GM10248 (cell line): Measurements from ENCODE around the gene DNM3.

Experiments used
- CTCF ChIA-PET: fragments of 300-600 bp; sonication (Branson Sonifier 250); formaldehyde crosslinking; extraction: SDS; loops from one replicate; lab custom pipeline; 2021; ENCODE audit warnings: antibody characterized with exemption; lab: Yijun Ruan, JAX
- POLR2A ChIA-PET: fragments of 350-650 bp; sonication (Branson Sonifier 250); formaldehyde crosslinking; extraction: SDS; loops from one replicate; lab custom pipeline; 2020; ENCODE audit warnings: antibody characterized with exemption; lab: Yijun Ruan, JAX
- DNase-seq: peaks from one replicate; pipeline ENCODE4 v3.0.0; 2012; ENCODE audit errors: extremely low spot score
- TF ChIP-seq, protein P1 (sequence below): IDR thresholded peaks from 2 replicates; pipeline ENCODE4 v1.5.1; 2012; ENCODE audit warnings: mild to moderate bottlenecking, low read depth; ENCODE audit errors: extremely low read depth, missing control alignments, control extremely low read depth

Gene DNM3

DNA sequence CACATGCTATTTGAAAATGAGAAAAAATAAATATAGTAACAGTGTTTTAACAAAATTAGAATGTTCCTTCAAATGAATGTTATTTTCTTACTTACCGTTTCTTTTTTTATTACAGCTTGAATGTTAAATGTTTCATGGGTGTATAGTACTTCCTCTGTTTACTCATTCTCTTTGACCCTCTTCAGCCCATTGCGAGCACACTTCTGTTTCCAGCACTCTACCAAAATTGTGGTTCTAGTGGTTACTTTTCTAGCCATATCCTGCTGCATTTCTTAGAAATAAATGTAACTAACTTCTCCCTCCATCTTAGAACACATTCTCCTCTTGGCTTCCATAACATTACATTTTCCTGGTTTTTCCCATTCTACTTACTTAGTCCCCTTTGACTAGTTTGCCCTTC, 389.2 kb downstream of the DNM3 start:
- POLR2A ChIA-PET = no interaction called here
- TF ChIP-seq, protein P1, sequence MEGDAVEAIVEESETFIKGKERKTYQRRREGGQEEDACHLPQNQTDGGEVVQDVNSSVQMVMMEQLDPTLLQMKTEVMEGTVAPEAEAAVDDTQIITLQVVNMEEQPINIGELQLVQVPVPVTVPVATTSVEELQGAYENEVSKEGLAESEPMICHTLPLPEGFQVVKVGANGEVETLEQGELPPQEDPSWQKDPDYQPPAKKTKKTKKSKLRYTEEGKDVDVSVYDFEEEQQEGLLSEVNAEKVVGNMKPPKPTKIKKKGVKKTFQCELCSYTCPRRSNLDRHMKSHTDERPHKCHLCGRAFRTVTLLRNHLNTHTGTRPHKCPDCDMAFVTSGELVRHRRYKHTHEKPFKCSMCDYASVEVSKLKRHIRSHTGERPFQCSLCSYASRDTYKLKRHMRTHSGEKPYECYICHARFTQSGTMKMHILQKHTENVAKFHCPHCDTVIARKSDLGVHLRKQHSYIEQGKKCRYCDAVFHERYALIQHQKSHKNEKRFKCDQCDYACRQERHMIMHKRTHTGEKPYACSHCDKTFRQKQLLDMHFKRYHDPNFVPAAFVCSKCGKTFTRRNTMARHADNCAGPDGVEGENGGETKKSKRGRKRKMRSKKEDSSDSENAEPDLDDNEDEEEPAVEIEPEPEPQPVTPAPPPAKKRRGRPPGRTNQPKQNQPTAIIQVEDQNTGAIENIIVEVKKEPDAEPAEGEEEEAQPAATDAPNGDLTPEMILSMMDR = no peak
- CTCF ChIA-PET = interaction anchor here (1.3 kb wide), 1 partner anchor 14 kb away, joined by 3 read pairs; no protein-coding TSS in a partner anchor
- DNase-seq = no peak

DNA sequence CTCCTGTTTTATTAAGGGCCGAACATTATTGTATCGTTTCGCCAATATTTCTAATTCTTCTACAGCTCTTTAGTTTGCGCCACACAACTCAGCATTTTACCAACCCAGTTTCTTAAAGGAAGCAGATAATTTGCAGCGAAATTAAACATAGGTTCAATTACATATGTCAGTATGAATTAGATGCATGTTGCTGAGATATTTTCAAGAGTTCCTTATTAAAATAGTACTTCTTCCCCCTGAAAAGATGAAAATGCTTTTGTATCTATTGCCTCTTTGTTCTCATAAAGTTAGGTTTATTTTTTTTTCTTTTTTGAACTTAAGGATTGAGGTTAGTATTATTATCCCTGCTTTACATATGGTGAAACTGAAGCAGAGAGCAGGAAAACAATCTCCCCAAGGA, 395.7 kb downstream of the DNM3 start:
- TF ChIP-seq, protein P1 = no peak
- no peak for DNase-seq
- POLR2A ChIA-PET = no interaction called here
- CTCF ChIA-PET = no interaction called here

DNA sequence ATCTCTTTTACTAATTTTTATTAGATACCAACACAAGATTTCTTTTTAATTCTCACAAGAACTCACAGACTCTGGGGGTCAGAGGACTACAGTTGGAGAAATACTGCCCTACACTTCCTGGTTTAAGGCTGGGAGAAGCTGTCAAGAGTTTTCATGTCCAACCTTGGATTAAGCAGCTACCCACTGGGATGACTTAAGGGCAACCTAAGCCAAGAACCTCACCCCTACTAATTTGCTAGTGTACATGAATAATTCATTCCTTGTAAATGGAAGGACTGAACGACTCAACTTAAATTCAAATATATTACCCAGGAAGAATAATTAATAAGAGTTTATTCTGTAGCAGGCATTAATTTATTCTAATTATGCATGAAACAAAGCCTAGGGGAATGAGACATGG, 396.9 kb downstream of the DNM3 start:
- TF ChIP-seq, protein P1 = no peak
- POLR2A ChIA-PET = no interaction called here
- CTCF ChIA-PET = no interaction called here
- no peak for DNase-seq

DNA sequence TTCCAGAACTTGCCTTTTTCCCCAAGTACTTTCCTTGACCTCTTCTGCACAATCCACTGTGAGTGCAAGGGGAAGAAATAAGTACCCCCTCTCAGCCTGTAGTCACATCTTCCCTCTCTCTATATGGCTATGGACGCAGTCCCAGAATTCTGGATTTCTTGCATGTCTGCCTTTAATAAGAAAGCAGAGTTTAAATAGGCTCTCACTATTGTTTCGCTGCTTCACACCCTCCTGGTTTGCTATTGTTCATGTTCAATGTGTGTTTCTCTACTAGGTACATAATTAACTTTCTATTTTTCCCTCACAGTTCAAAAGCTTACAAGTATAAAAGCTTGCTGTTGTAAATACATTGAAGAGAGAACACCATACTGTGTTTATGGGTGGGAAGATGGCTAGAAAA, 397.7 kb downstream of the DNM3 start:
- ChIA-PET POLR2A (no interaction called here), CTCF (interaction anchor here (1.0 to 1.2 kb wide), 2 partner anchors 11 to 340 kb away, joined by 3 read pairs; no protein-coding TSS in a partner anchor)
- TF ChIP-seq, protein P1 = no peak
- no peak for DNase-seq

DNA sequence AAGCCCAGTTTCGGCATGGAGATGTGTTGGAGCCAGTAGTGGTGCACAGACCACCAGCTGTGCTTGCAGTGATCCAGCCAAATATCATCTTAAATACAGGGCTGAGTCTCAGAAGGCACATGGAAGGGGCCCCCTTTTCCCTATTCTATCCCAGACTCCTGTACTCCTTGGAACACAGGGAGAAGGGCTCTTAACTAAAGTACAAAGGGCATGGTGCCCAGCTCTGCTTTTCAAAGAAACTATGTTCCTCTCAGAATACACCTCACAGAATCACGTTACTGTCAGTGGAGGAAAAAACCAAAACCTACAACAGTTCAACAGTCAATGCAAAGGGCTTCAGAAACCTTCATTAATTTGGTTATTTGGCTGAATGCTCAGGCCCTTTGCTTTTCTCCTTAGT, 398.6 kb downstream of the DNM3 start:
- no peak for DNase-seq
- ChIA-PET POLR2A (no interaction called here), CTCF (interaction anchor here (0.7 to 1.2 kb wide), 3 partner anchors 10 to 339 kb away, joined by 3 read pairs; no protein-coding TSS in a partner anchor)
- TF ChIP-seq, protein P1 = no peak

DNA sequence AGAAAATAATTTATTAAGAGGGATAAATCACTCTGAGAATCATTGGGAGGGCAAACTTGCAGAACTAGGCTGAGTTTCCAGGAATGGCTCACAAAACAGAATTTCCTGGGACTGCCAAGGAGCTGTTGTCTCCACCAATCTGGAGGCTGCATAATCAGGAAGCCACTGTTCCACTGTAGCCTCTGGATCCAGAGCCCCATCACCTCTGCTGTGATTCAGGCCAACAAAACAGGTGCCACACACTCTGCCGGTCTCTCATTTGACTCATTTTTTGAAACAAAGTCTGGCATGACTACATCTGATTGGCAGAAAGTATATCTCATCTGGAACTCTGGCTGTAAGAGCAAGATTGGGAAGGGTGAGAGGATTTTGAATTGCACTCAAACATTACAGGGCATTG, 400.2 kb downstream of the DNM3 start:
- no peak for DNase-seq

More for the DNA sequence above, 400.2 kb downstream of the DNM3 start:
- CTCF ChIA-PET = no interaction called here
- POLR2A ChIA-PET = no interaction called here
- TF ChIP-seq, protein P1 = no peak
